ENCODE measurements around the gene PMP22. TPM values are rescaled to one million over a fixed set of nuclear protein-coding genes. Genes with fewer than 3 reads are reported as not detected.

Gene PMP22
- total RNA-seq, 2 donors from 2014 or later: 0.53 TPM; not detected in 1

- ATAC-seq (no peak), DNase-seq (ENCODE audit: low spot score in 2 of 2) (no peak)
- Mint-ChIP-seq H3K27ac (no peak overlapping the region), H3K9me3 (peaks cover 25 to 27% of the 10 kb centered on the region in 2 donors), H3K36me3 (peaks cover 20 to 21% of the 10 kb centered on the region in 2 donors)
Observed at GRCh38 chr17:15197229-15197628, 67.9 kb downstream of the PMP22 start.

- Mint-ChIP-seq H3K27ac (no peak overlapping the region), H3K9me3 (peaks cover 18 to 19% of the 10 kb centered on the region in 2 donors), H3K36me3 (peaks cover 9 to 19% of the 10 kb centered on the region in 2 donors)
- no peak for DNase-seq (ENCODE audit: low spot score in 2 of 2)
- no peak for ATAC-seq
Observed at GRCh38 chr17:15194859-15195277, 70.3 kb downstream of the PMP22 start.

GRCh38 chr17:15185625-15185991 is 79.5 kb downstream of the PMP22 start:
- ATAC-seq: no peak
- no peak for DNase-seq (ENCODE audit: low spot score in 2 of 2)
- Mint-ChIP-seq H3K9me3 (no peaks in the 10 kb centered on the region), H3K27ac (no peak overlapping the region), H3K36me3 (no peaks in the 10 kb centered on the region)

GRCh38 chr17:15184872-15185624 is 80.1 kb downstream of the PMP22 start:
- ATAC-seq (no peak), DNase-seq (ENCODE audit: low spot score in 2 of 2) (no peak)
- H3K9me3 Mint-ChIP-seq: no peaks in the 10 kb centered on the region
- H3K36me3 Mint-ChIP-seq: no peaks in the 10 kb centered on the region
- no peak overlapping the region for H3K27ac Mint-ChIP-seq

- Mint-ChIP-seq H3K36me3 (no peaks in the 10 kb centered on the region), H3K27ac (no peak overlapping the region), H3K9me3 (no peaks in the 10 kb centered on the region)
- no peak for DNase-seq (ENCODE audit: low spot score in 2 of 2)
- ATAC-seq: no peak
Observed at GRCh38 chr17:15181816-15182215, 83.3 kb downstream of the PMP22 start.

- ATAC-seq: no peak
- Mint-ChIP-seq H3K9me3 (no peaks in the 10 kb centered on the region), H3K36me3 (no peaks in the 10 kb centered on the region), H3K27ac (no peak overlapping the region)
- DNase-seq (ENCODE audit: low spot score in 2 of 2): no peak
Observed at GRCh38 chr17:15181333-15181732, 83.8 kb downstream of the PMP22 start.

- no peak for DNase-seq (ENCODE audit: low spot score in 2 of 2)
- no peaks in the 10 kb centered on the region for H3K9me3 Mint-ChIP-seq
- H3K36me3 Mint-ChIP-seq: no peaks in the 10 kb centered on the region
- ATAC-seq: no peak
- no peak overlapping the region for H3K27ac Mint-ChIP-seq
Observed at GRCh38 chr17:15180121-15180561, 85.0 kb downstream of the PMP22 start.

Other genes starting within 250 kb of the PMP22 start
- not detected for gene TEKT3, start 76.3 kb upstream of the PMP22 start, total RNA-seq
- gene CDRT4, start 202.3 kb upstream of the PMP22 start, total RNA-seq: 1 to 10 TPM; 4.0 to 5.3 TPM